ENCODE data around the gene FOXD3.

The FOXD3 gene

GRCh38 chr1:63362578-63362977 is 40.2 kb downstream of the FOXD3 start:
- DNase-seq = no peak

DNA sequence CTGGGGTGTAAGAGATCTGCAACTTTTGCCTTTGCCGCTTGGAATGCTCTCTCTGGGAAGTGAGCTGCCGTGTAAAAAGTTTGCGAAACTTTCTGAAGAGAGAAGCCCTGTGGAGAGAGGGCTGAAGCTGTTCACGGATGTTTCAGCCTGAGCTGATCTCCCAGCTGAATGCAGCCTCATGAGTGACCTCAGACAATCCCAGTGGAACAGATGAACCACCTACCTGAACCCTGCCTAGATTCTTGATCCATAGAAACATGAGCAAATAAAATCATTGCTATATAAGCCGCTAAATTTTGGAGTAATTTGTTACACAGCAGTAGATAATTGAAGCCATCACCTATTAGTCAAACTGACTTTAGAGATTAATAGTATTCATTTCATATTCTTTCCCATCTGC is 40.6 kb downstream of the FOXD3 start:
- DNase-seq = no peak

- DNase-seq = no peak
These were observed 44.5 kb downstream of the FOXD3 start for GRCh38 chr1:63366908-63367214.

DNA sequence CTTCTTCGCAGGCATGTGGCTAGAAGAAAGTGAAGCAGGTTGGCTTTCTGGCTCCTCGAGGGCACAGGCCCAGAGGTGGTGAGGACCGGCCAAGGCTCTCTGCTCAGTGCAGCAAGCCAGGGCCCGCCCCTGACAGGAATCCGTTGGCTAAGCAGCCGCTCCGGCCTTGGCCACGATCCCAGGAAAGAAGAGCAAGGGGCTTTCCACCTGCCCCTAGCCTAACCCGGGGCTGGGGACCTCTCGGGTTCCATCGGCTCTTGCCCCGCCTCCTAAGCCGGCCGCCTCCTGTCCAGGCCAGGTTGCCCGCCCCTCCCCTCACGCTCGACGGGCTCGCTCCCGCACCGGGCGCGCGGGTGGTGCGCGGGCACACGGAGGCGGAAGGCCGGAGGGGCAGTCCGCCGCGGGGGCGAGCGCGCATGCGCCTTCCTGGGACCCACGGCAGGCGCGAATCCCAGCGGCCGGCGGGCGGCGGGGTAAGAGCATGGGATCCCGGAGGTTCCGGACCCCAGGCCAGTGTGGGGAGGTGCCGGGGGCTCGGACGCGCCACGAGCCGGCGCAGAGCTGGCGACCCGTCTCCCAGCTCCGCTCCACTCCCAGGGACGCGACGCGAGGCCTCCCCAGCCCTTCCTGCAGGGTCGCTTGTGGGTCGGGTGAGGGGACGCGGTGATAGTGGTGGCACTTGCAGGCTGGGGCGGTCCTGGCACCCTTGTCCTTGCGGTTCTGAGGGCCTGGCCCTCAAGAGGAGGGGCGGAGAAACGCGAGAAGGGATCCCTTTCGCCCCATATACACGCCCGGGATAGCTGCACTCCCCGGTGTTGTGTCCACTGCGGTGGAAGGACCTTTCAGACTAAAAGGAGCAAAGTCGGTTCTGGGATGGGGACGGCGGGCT is 45.1 kb downstream of the FOXD3 start, which contains the start of gene ALG6:
TSS of gene ALG6 (plus strand) at position 413 of the 889 bp plus-strand sequence. CDS start 3,351 bp downstream, outside the sequence.
- peak; percentile 97 for DNase-seq

GRCh38 chr1:63368131-63368530 is 45.8 kb downstream of the FOXD3 start:
- DNase-seq = no peak
